ENCODE results near the gene SCAPER. TPM values are rescaled to one million over a fixed set of nuclear protein-coding genes. Genes with fewer than 3 reads are reported as not detected.

The SCAPER gene
- total RNA-seq, 1 experiment from 2014 or later = 15.3 TPM

DNA sequence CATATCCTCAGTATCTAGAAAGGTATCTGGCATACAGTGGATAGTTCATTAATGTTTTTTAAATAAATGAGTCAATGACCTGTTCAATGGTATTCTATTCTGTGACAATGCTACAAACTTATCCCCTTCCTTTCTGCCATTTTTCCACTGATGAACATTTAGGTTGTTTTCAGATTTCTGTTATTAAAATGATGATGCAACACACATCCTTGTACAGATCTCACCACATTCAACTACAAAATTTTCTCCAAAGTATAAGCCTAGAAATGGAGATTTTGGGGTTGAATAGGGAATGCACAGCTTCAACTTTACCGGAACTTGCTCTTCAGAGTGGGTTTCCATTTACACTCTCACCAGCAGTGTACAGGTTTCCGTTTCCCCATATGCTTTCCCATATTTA lies 358.3 kb downstream of the SCAPER start:
- in situ Hi-C loops (cut with HindIII; ENCODE audit: low pct_unique_long_range_greater_than_20kb, low sequenced_read_pairs) (no loop called here), intact Hi-C loops (cut with micrococcal nuclease; ENCODE audit: unreplicated experiment) (no loop called here)
- H3K9me3 ChIP-seq (ENCODE audit: control insufficient read depth, insufficient read depth, low read depth, low read length) = no peaks in the 10 kb centered on the region
- ATAC-seq = no peak
- no peaks in the 10 kb centered on the region for H3K4me1 ChIP-seq (ENCODE audit: control insufficient read depth, insufficient read depth, low read length)
- ChIA-PET POLR2A (no interaction called here), CTCF (no interaction called here)
- H3K27me3 ChIP-seq (ENCODE audit: control insufficient read depth, insufficient read depth, low read length) = no peaks in the 10 kb centered on the region
- H3K36me3 ChIP-seq (ENCODE audit: control insufficient read depth, insufficient read depth, low read length) = no peaks in the 10 kb centered on the region
- DNase-seq (ENCODE audit: low read depth, low spot score) = no peak
- TF ChIP-seq, protein P1, sequence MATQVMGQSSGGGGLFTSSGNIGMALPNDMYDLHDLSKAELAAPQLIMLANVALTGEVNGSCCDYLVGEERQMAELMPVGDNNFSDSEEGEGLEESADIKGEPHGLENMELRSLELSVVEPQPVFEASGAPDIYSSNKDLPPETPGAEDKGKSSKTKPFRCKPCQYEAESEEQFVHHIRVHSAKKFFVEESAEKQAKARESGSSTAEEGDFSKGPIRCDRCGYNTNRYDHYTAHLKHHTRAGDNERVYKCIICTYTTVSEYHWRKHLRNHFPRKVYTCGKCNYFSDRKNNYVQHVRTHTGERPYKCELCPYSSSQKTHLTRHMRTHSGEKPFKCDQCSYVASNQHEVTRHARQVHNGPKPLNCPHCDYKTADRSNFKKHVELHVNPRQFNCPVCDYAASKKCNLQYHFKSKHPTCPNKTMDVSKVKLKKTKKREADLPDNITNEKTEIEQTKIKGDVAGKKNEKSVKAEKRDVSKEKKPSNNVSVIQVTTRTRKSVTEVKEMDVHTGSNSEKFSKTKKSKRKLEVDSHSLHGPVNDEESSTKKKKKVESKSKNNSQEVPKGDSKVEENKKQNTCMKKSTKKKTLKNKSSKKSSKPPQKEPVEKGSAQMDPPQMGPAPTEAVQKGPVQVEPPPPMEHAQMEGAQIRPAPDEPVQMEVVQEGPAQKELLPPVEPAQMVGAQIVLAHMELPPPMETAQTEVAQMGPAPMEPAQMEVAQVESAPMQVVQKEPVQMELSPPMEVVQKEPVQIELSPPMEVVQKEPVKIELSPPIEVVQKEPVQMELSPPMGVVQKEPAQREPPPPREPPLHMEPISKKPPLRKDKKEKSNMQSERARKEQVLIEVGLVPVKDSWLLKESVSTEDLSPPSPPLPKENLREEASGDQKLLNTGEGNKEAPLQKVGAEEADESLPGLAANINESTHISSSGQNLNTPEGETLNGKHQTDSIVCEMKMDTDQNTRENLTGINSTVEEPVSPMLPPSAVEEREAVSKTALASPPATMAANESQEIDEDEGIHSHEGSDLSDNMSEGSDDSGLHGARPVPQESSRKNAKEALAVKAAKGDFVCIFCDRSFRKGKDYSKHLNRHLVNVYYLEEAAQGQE (IDR thresholded peaks at IDR 0.05; ENCODE audit: insufficient read depth in 1 of 2, low read depth in 2 of 2, low read length in 1 of 2) = no peak
- no peak for TF ChIP-seq TCF7L2 (IDR thresholded peaks at IDR 0.05; ENCODE audit: low read depth, low read length)
- TF ChIP-seq, protein P2, sequence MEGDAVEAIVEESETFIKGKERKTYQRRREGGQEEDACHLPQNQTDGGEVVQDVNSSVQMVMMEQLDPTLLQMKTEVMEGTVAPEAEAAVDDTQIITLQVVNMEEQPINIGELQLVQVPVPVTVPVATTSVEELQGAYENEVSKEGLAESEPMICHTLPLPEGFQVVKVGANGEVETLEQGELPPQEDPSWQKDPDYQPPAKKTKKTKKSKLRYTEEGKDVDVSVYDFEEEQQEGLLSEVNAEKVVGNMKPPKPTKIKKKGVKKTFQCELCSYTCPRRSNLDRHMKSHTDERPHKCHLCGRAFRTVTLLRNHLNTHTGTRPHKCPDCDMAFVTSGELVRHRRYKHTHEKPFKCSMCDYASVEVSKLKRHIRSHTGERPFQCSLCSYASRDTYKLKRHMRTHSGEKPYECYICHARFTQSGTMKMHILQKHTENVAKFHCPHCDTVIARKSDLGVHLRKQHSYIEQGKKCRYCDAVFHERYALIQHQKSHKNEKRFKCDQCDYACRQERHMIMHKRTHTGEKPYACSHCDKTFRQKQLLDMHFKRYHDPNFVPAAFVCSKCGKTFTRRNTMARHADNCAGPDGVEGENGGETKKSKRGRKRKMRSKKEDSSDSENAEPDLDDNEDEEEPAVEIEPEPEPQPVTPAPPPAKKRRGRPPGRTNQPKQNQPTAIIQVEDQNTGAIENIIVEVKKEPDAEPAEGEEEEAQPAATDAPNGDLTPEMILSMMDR (IDR thresholded peaks at IDR 0.05) = no peak
- no peak for TF ChIP-seq POLR2AphosphoS5 (IDR thresholded peaks at IDR 0.05; ENCODE audit: low read depth, low read length)
- no peak for TF ChIP-seq SIN3A (IDR thresholded peaks at IDR 0.05; ENCODE audit: borderline replicate concordance, insufficient read depth, low read depth, low read length)
- no TSS peak for BruUV-seq (replicated peaks)
- no peak overlapping the region for H3K27ac ChIP-seq (ENCODE audit: low read length)
- H3K4me3 ChIP-seq (ENCODE audit: low read depth in 2 of 2, low read length in 2 of 2) = no peak overlapping the region

DNA sequence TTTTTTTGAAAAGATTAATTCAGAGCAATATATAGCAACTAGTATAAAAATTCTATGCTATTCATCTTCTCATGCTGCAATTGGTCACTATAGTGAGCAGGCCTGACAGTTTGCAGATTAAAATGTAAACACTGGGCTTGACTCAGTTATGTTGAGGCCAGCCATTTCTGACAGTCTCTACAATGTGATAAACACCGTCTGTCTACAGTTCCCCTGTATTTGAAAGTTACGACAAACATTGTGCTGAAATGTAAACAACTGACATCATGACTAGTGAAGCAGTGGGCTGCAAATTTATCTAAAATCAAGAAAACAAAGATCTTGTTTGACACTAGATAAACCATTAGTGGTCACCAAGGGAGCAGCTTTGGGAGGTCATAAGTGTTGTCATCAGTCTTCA lies 371.1 kb downstream of the SCAPER start:
- ATAC-seq = no peak
- intact Hi-C loops (cut with micrococcal nuclease; ENCODE audit: unreplicated experiment) (no loop called here), in situ Hi-C loops (cut with HindIII; ENCODE audit: low pct_unique_long_range_greater_than_20kb, low sequenced_read_pairs) (no loop called here)
- TF ChIP-seq, protein P2 (IDR thresholded peaks at IDR 0.05) = no peak
- ChIA-PET CTCF (no interaction called here), POLR2A (no interaction called here)
- no peak overlapping the region for H3K27ac ChIP-seq (ENCODE audit: low read length)
- no peak overlapping the region for H3K4me3 ChIP-seq (ENCODE audit: low read depth in 2 of 2, low read length in 2 of 2)
- no peaks in the 10 kb centered on the region for H3K27me3 ChIP-seq (ENCODE audit: control insufficient read depth, insufficient read depth, low read length)
- no peaks in the 10 kb centered on the region for H3K9me3 ChIP-seq (ENCODE audit: control insufficient read depth, insufficient read depth, low read depth, low read length)
- no peaks in the 10 kb centered on the region for H3K4me1 ChIP-seq (ENCODE audit: control insufficient read depth, insufficient read depth, low read length)
- H3K36me3 ChIP-seq (ENCODE audit: control insufficient read depth, insufficient read depth, low read length) = no peaks in the 10 kb centered on the region
- BruUV-seq (replicated peaks) = no TSS peak
- no peak for DNase-seq (ENCODE audit: low read depth, low spot score)
